Panc1 (cell line): ENCODE results near the gene HK1.

Experiments used
- CTCF ChIP-seq: fragments of 450-650 bp; IDR thresholded peaks from 2 replicates; pipeline ENCODE4 v1.5.1; 2017; ENCODE audit warnings: mild to moderate bottlenecking
- POLR2AphosphoS5 ChIP-seq: IDR thresholded peaks from 2 replicates; pipeline ENCODE4 v1.6.1; 2012; ENCODE audit warnings: mild to moderate bottlenecking, low read depth, low read length, moderate library complexity
- SIN3A ChIP-seq: IDR thresholded peaks from 2 replicates; pipeline ENCODE4 v1.6.1; 2012; ENCODE audit warnings: low read depth, mild to moderate bottlenecking, low read length, moderate library complexity, borderline replicate concordance; ENCODE audit not compliant: insufficient read depth
- TCF7L2 ChIP-seq: IDR thresholded peaks from 2 replicates; pipeline ENCODE4 v1.6.1; 2011; ENCODE audit warnings: mild to moderate bottlenecking, low read depth, low read length, inconsistent platforms
- TF ChIP-seq, protein P1 (sequence below), 2 experiments: IDR thresholded peaks; 2 replicates each; pipeline ENCODE4 v1.6.1; 2011 to 2012; ENCODE audit warnings: low read depth in 2 of 2, control low read depth in 1 of 2, low read length in 1 of 2, mild to moderate bottlenecking in 1 of 2, moderate library complexity in 1 of 2; ENCODE audit not compliant: insufficient read depth in 1 of 2

DNA sequence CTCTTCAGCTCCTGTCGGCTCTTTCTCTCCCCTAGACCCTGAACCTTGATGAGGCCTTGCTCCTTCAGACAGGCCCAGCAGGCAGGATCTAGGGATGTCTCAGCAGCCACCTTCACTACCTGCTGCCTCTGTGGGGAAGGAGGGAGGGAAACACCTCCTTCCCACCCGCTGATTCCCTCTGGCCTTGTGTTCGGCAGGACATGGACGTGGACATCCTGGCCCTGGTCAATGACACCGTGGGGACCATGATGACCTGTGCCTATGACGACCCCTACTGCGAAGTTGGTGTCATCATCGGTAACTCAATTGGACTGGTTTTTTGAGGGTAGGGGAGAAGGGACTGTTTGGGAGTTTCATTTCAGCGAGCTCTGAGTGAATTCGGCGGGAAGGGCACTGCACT is 37.8 kb upstream of the HK1 start:
- no peak for TF ChIP-seq CTCF
- no peak for TF ChIP-seq POLR2AphosphoS5
- TF ChIP-seq TCF7L2, result no peak
- TF ChIP-seq, protein P1, sequence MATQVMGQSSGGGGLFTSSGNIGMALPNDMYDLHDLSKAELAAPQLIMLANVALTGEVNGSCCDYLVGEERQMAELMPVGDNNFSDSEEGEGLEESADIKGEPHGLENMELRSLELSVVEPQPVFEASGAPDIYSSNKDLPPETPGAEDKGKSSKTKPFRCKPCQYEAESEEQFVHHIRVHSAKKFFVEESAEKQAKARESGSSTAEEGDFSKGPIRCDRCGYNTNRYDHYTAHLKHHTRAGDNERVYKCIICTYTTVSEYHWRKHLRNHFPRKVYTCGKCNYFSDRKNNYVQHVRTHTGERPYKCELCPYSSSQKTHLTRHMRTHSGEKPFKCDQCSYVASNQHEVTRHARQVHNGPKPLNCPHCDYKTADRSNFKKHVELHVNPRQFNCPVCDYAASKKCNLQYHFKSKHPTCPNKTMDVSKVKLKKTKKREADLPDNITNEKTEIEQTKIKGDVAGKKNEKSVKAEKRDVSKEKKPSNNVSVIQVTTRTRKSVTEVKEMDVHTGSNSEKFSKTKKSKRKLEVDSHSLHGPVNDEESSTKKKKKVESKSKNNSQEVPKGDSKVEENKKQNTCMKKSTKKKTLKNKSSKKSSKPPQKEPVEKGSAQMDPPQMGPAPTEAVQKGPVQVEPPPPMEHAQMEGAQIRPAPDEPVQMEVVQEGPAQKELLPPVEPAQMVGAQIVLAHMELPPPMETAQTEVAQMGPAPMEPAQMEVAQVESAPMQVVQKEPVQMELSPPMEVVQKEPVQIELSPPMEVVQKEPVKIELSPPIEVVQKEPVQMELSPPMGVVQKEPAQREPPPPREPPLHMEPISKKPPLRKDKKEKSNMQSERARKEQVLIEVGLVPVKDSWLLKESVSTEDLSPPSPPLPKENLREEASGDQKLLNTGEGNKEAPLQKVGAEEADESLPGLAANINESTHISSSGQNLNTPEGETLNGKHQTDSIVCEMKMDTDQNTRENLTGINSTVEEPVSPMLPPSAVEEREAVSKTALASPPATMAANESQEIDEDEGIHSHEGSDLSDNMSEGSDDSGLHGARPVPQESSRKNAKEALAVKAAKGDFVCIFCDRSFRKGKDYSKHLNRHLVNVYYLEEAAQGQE (IDR thresholded peaks at IDR 0.05; ENCODE audit: insufficient read depth in 1 of 2, low read depth in 2 of 2, low read length in 1 of 2), result no peak
- no peak for TF ChIP-seq SIN3A
